H1 (cell line): Measurements from ENCODE around the gene ARHGEF11. TPM values are rescaled to one million over a fixed set of nuclear protein-coding genes. Genes with fewer than 3 reads are reported as not detected.

Experiments
- CTCF ChIA-PET: fragments of 300-600 bp; sonication (Branson Sonifier 250); formaldehyde crosslinking; loops from one replicate; lab custom pipeline; 2021; ENCODE audit not compliant: partially characterized antibody; lab: Charles Lee
- POLR2A ChIA-PET: fragments of 300-600 bp; sonication (Branson Sonifier 250); formaldehyde crosslinking; loops from one replicate; lab custom pipeline; 2021; ENCODE audit warnings: inconsistent platforms; ENCODE audit not compliant: partially characterized antibody; lab: Charles Lee
- DNase-seq, 2 experiments: peaks; one replicate each; pipeline versions ENCODE4 v3.0.0 to v3.0.0-alpha.2; 2010 to 2022; ENCODE audit warnings: low spot score in 2 of 2, low read depth in 1 of 2, mixed read lengths in 1 of 2
- FAIRE-seq: peaks from 2 replicates; lab custom pipeline; 2011; peaks lifted over from hg19 to GRCh38; lab: Jason Lieb, UNC
- H2AFZ ChIP-seq: 2 replicates; pipeline ENCODE4 v1.8.1; 2012; ENCODE audit warnings: low read length, inconsistent platforms
- H2AK5ac ChIP-seq: 2 replicates; pipeline ENCODE4 v1.6.1; 2013; ENCODE audit warnings: low read depth, low read length
- H2BK120ac ChIP-seq: replicated peaks from 2 replicates; pipeline ENCODE3; 2013; ENCODE audit warnings: low read depth, low read length, inconsistent platforms
- H2BK12ac ChIP-seq: 2 replicates; pipeline ENCODE4 v1.6.1; 2013; ENCODE audit warnings: low read depth, low read length
- H2BK15ac ChIP-seq: 2 replicates; pipeline ENCODE4 v1.6.1; 2013; ENCODE audit warnings: low read length
- H2BK20ac ChIP-seq: 2 replicates; pipeline ENCODE4 v1.6.1; 2013; ENCODE audit warnings: low read length
- H2BK5ac ChIP-seq: 2 replicates; pipeline ENCODE4 v1.6.1; 2013; ENCODE audit warnings: low read depth, low read length
- H3K14ac ChIP-seq: 2 replicates; pipeline ENCODE4 v1.6.1; 2013; ENCODE audit warnings: inconsistent platforms; ENCODE audit not compliant: insufficient read length
- H3K18ac ChIP-seq: 2 replicates; pipeline ENCODE4 v1.6.1; 2013; ENCODE audit warnings: low read length; ENCODE audit errors: extremely low read depth
- H3K23ac ChIP-seq: 2 replicates; pipeline ENCODE4 v1.6.1; 2013; ENCODE audit warnings: inconsistent platforms; ENCODE audit not compliant: insufficient read length
- H3K23me2 ChIP-seq: 2 replicates; pipeline ENCODE4 v1.6.1; 2013; ENCODE audit warnings: low read depth, low read length
- H3K27ac ChIP-seq: 2 replicates; pipeline ENCODE4 v1.6.1; 2011; ENCODE audit warnings: low read depth, low read length, inconsistent platforms
- H3K27me3 ChIP-seq, 4 experiments: replicated peaks in 1 of 4; 1 replicate in 1 of 4; 2 replicates in 3 of 4; pipeline versions ENCODE4 v1.6.1 to v1.8.1; 2011 to 2013; ENCODE audit warnings: low read length in 3 of 4, mild to moderate bottlenecking in 3 of 4, inconsistent platforms in 2 of 4, mixed read lengths in 2 of 4, moderate library complexity in 1 of 4; ENCODE audit not compliant: control insufficient read depth in 3 of 4, insufficient read depth in 3 of 4; ENCODE audit errors: extremely low read depth in 1 of 4
- H3K36me3 ChIP-seq, 4 experiments: 2 replicates each; pipeline versions ENCODE4 v1.6.1 to v1.8.1; 2011 to 2013; ENCODE audit warnings: mild to moderate bottlenecking in 4 of 4, low read length in 3 of 4, moderate library complexity in 2 of 4, control low read depth in 1 of 4, inconsistent platforms in 1 of 4; ENCODE audit not compliant: insufficient read depth in 4 of 4, control insufficient read depth in 2 of 4
- H3K4ac ChIP-seq: replicated peaks from 2 replicates; pipeline ENCODE3; 2013; ENCODE audit warnings: low read length, low read depth, mixed read lengths, inconsistent platforms; ENCODE audit not compliant: insufficient read length
- H3K4me1 ChIP-seq, 4 experiments: replicated peaks in 1 of 4; 1 replicate in 1 of 4; 2 replicates in 3 of 4; pipeline versions ENCODE4 v1.6.1 to v1.8.1; 2011 to 2013; ENCODE audit warnings: low read length in 3 of 4, inconsistent platforms in 2 of 4, mixed read lengths in 1 of 4; ENCODE audit not compliant: insufficient read depth in 4 of 4, control insufficient read depth in 3 of 4
- H3K4me2 ChIP-seq, 2 experiments: 2 replicates each; pipeline versions ENCODE4 v1.6.1 to v1.8.1; 2011 to 2013; ENCODE audit warnings: low read depth in 2 of 2, low read length in 2 of 2, control low read depth in 1 of 2, inconsistent platforms in 1 of 2, mild to moderate bottlenecking in 1 of 2; ENCODE audit not compliant: insufficient read depth in 1 of 2
- H3K4me3 ChIP-seq, 4 experiments: fragments of 200-600, 300-600 bp in 1 of 4; sonication (generic), shearing (Covaris generic), sonication (Bioruptor Twin) in 1 of 4; 2 replicates each; pipeline versions ENCODE4 v1.5.1 to v1.8.1; 2011 to 2016; ENCODE audit warnings: low read length in 4 of 4, low read depth in 3 of 4, control low read depth in 2 of 4, inconsistent platforms in 2 of 4, mild to moderate bottlenecking in 2 of 4, mixed read lengths in 1 of 4, moderate library complexity in 1 of 4; ENCODE audit not compliant: insufficient read depth in 2 of 4; ENCODE audit errors: extremely low read depth in 1 of 4
- H3K56ac ChIP-seq: replicated peaks from 2 replicates; pipeline ENCODE3; 2013; ENCODE audit warnings: low read depth, mild to moderate bottlenecking, mixed read lengths, low read length, inconsistent platforms; ENCODE audit not compliant: insufficient read length
- H3K79me1 ChIP-seq: 2 replicates; pipeline ENCODE4 v1.6.1; 2013; ENCODE audit warnings: low read depth, low read length, control low read depth
- H3K79me2 ChIP-seq, 2 experiments: 2 replicates each; pipeline versions ENCODE4 v1.6.1 to v1.8.1; 2012 to 2013; ENCODE audit warnings: low read length in 2 of 2, mild to moderate bottlenecking in 2 of 2, inconsistent platforms in 1 of 2; ENCODE audit not compliant: insufficient read depth in 2 of 2, control insufficient read depth in 1 of 2
- H3K9ac ChIP-seq, 4 experiments: replicated peaks in 1 of 4; 1 replicate in 1 of 4; 2 replicates in 3 of 4; pipeline versions ENCODE4 v1.6.1 to v1.8.1; 2011 to 2013; ENCODE audit warnings: low read depth in 3 of 4, low read length in 3 of 4, control low read depth in 2 of 4, mild to moderate bottlenecking in 2 of 4, moderate library complexity in 2 of 4, inconsistent platforms in 1 of 4; ENCODE audit errors: extremely low read depth in 1 of 4
- H3K9me3 ChIP-seq, 2 experiments: 2 replicates each; pipeline versions ENCODE4 v1.6.1 to v1.8.1; 2012 to 2013; ENCODE audit warnings: mild to moderate bottlenecking in 2 of 2, moderate library complexity in 2 of 2, control low read depth in 1 of 2, inconsistent platforms in 1 of 2, low read depth in 1 of 2, low read length in 1 of 2, mixed read lengths in 1 of 2; ENCODE audit not compliant: insufficient read depth in 2 of 2
- H4K20me1 ChIP-seq, 2 experiments: replicated peaks in 1 of 2; 2 replicates each; pipeline versions ENCODE3 to v1.8.1; 2011 to 2013; ENCODE audit warnings: inconsistent platforms in 2 of 2, low read length in 2 of 2, mild to moderate bottlenecking in 1 of 2; ENCODE audit not compliant: insufficient read depth in 2 of 2, control insufficient read depth in 1 of 2
- H4K5ac ChIP-seq: 2 replicates; pipeline ENCODE4 v1.6.1; 2013; ENCODE audit warnings: low read length, low read depth, mixed read lengths, inconsistent platforms; ENCODE audit not compliant: insufficient read length
- H4K8ac ChIP-seq: 2 replicates; pipeline ENCODE4 v1.8.0; 2013; ENCODE audit warnings: mild to moderate bottlenecking, moderate library complexity, low read length, inconsistent platforms; ENCODE audit not compliant: insufficient read depth; ENCODE audit errors: extremely low read depth
- H4K91ac ChIP-seq: replicated peaks from 2 replicates; pipeline ENCODE3; 2013; ENCODE audit warnings: low read length, mixed read lengths, inconsistent platforms; ENCODE audit not compliant: insufficient read length
- BCL11A ChIP-seq, 2 experiments: IDR thresholded peaks; one replicate each; pipeline ENCODE4 v1.6.1; 2011; ENCODE audit warnings: low read depth in 2 of 2, low read length in 2 of 2, mild to moderate bottlenecking in 2 of 2
- BRCA1 ChIP-seq: IDR thresholded peaks from 2 replicates; pipeline ENCODE4 v1.6.1; 2012; ENCODE audit warnings: low read depth, low read length, improper control_type of control experiment
- EGR1 ChIP-seq: IDR thresholded peaks from 2 replicates; pipeline ENCODE4 v1.6.1; 2011; ENCODE audit warnings: low read depth, low read length, borderline replicate concordance
- JUND ChIP-seq: IDR thresholded peaks from 2 replicates; pipeline ENCODE4 v1.6.1; 2011; ENCODE audit warnings: mild to moderate bottlenecking, improper control_type of control experiment, low read length
- KDM4A ChIP-seq: IDR thresholded peaks from one replicate; pipeline ENCODE4 v1.7.1; 2012; ENCODE audit warnings: low read depth, mild to moderate bottlenecking, moderate library complexity, low read length, inconsistent platforms; ENCODE audit not compliant: severe bottlenecking
- KDM5A ChIP-seq: fragments of 200-600 bp; IDR thresholded peaks from 2 replicates; pipeline ENCODE4 v1.7.1; 2012; ENCODE audit warnings: mild to moderate bottlenecking, low read length, inconsistent platforms, mixed read lengths
- MAFK ChIP-seq: IDR thresholded peaks from 2 replicates; pipeline ENCODE4 v1.6.1; 2012; ENCODE audit warnings: low read depth, mild to moderate bottlenecking, improper control_type of control experiment, low read length
- NANOG ChIP-seq: IDR thresholded peaks from 2 replicates; pipeline ENCODE4 v1.6.1; 2011; ENCODE audit warnings: low read length, low read depth, mild to moderate bottlenecking, inconsistent platforms; ENCODE audit not compliant: insufficient read depth, poor library complexity, severe bottlenecking
- SP1 ChIP-seq: IDR thresholded peaks from 2 replicates; pipeline ENCODE4 v1.6.1; 2011; ENCODE audit warnings: low read depth, low read length
- WGBS, 2 experiments: shearing (Covaris generic) in 1 of 2; methylation state at CpG; one replicate each; pipeline versions ENCODE4 v1.1.6 to v1.1.7; 2013 to 2015; ENCODE audit warnings: low lambda C conversion rate in 2 of 2, mixed read lengths in 2 of 2, inconsistent platforms in 1 of 2, low coverage in 1 of 2, missing lambda C conversion rate in 1 of 2; ENCODE audit not compliant: insufficient replicate concordance in 2 of 2, insufficient coverage in 1 of 2, insufficient read length in 1 of 2; ENCODE audit errors: extremely low coverage in 1 of 2, missing lambda C conversion rate in 1 of 2; 5-methylcytosine and 5-hydroxymethylcytosine counted together
- polyA plus RNA-seq, 7 experiments: library from polyadenylated mRNA; depleted of rRNA in 3 of 7; stranded (reverse) in 5 of 7; unstranded in 2 of 7; fragments of >200 nt in 5 of 7; fragments of 200-250 nt in 2 of 7; gene quantifications; 1 replicate in 5 of 7; 2 replicates in 1 of 7; 4 replicates in 1 of 7; pipeline versions ENCODE4 v1.2.1 to v1.2.3, GENCODE V29; 2011 to 2013; ENCODE audit warnings: missing spikeins in 2 of 7, mixed read lengths in 2 of 7
- total RNA-seq: library from RNA; stranded (reverse); fragmentation: NEBNext Ultra II Directional; extraction: Animal tissue kit (Norgen Biotek cat#: 25700); gene quantifications from 2 replicates; pipeline ENCODE4 v1.2.1, GENCODE V29; 2021

ARHGEF11 gene
- total and polyA plus RNA-seq, 2 of the 8 experiments (the other 6 are each of a cell fraction or from before 2014, with no cell fraction given), result 19.9 to 33.1 TPM

DNA sequence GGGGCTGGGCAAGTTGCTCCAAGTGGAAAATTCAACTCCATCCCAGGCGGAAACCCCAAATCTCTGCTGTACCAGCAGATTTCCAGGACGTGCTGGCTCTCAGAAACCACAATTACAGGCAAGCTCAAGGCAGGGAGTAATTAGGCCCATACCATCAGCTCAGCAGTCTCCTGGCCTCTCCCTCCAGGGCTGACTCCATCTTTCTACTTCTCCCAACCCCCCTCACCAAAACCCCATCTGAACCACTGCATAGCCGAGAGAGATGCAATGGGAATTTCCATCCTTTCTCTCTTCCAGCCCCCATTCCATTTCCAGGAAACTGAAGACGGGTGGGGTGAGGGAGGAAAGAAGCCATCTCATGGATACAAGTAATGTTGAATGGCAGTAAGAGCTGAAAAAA lies 41.2 kb downstream of the ARHGEF11 start:
- DNase-seq (peak in 1 of 2 experiments; percentile 41), FAIRE-seq (no peak)
- no peak overlapping the region for H3K4me3 ChIP-seq
- H3K9me3 ChIP-seq, result no peaks in the 10 kb centered on the region
- no peak overlapping the region for H3K56ac ChIP-seq
- no peak overlapping the region for H2BK20ac ChIP-seq
- peak overlapping the region in 1 of 4 experiments; percentile 18; a peak in 1 of 7 replicates for H3K9ac ChIP-seq
- 88% methylated on average over 4 of the region's 4 CpGs; no CpG with 5 or more reads in 1 of the 2 experiments for WGBS, 2 experiments
- no peak overlapping the region for H4K91ac ChIP-seq
- H3K27ac ChIP-seq, result no peak overlapping the region
- H3K79me2 ChIP-seq, result peaks cover 6 to 72% of the 10 kb centered on the region in 2 experiments; a peak in 3 of 4 replicates
- no peaks in the 10 kb centered on the region for H3K36me3 ChIP-seq
- no peak overlapping the region for H3K4ac ChIP-seq
- no peak overlapping the region for H3K14ac ChIP-seq
- H2BK15ac ChIP-seq, result no peak overlapping the region
- no peak overlapping the region; the same call in 1 of the 2 replicates for H4K8ac ChIP-seq
- H4K5ac ChIP-seq, result no peak overlapping the region
- H2BK12ac ChIP-seq, result peak overlapping the region; percentile 7; the same call in 1 of the 2 replicates
- H2BK120ac ChIP-seq, result no peak overlapping the region
- H2BK5ac ChIP-seq, result no peak overlapping the region; the same call in 1 of the 2 replicates
- H3K4me1 ChIP-seq, result peaks cover 4 to 29% (median 18%) of the 10 kb centered on the region in 4 experiments; a peak in 6 of 7 replicates
- no peak overlapping the region; the same call in 1 of the 2 replicates for H2AK5ac ChIP-seq
- H4K20me1 ChIP-seq, result peaks cover 4 to 16% of the 10 kb centered on the region in 2 experiments
- H3K27me3 ChIP-seq, result no peaks in the 10 kb centered on the region
- CTCF ChIA-PET, result interaction anchor here (0.7 to 2.0 kb wide), 5 partner anchors 12 to 192 kb away, joined by 3 to 6 read pairs (median 5); no protein-coding TSS in a partner anchor
- POLR2A ChIA-PET, result interaction anchor here (1.0 to 1.2 kb wide), 3 partner anchors 8 to 28 kb away, joined by 3 to 5 read pairs (median 3); no protein-coding TSS in a partner anchor
- no peak overlapping the region for H3K18ac ChIP-seq
- no peak overlapping the region for H2AFZ ChIP-seq
- no peak overlapping the region for H3K23ac ChIP-seq
- H3K4me2 ChIP-seq, result peak overlapping the region in 1 of 2 experiments; percentile 30; a peak in 1 of 4 replicates
- H3K23me2 ChIP-seq, result no peaks in the 10 kb centered on the region
- H3K79me1 ChIP-seq, result peaks cover 5% of the 10 kb centered on the region
- TF ChIP-seq JUND, result no peak
- TF ChIP-seq BRCA1, result no peak
- TF ChIP-seq EGR1, result no peak
- TF ChIP-seq SP1, result no peak
- no peak for TF ChIP-seq NANOG
- TF ChIP-seq MAFK, result no peak
- no peak for TF ChIP-seq KDM4A
- no peak for TF ChIP-seq KDM5A
- TF ChIP-seq BCL11A (IDR thresholded peaks at IDR 0.05; ENCODE audit: low read depth in 2 of 2, low read length in 2 of 2), result no peak
